SH-SY5Y (cell line): ENCODE results near the gene CCNL2.

ENCODE experiments used
- GATA2 ChIP-seq: IDR thresholded peaks from 2 replicates; pipeline ENCODE4 v1.6.1; 2011; ENCODE audit warnings: mild to moderate bottlenecking, low read depth, low read length
- GATA3 ChIP-seq: IDR thresholded peaks from 2 replicates; pipeline ENCODE4 v1.6.1; 2011; ENCODE audit warnings: low read depth, mild to moderate bottlenecking, low read length, moderate library complexity

- TF ChIP-seq GATA2 (no peak), GATA3 (no peak)
These were observed 45.6 kb downstream of the CCNL2 start for GRCh38 chr1:1353389-1354151.
